ENCODE data around the gene METTL25B.

GRCh38 chr1:156767101-156767878 lies 39.0 kb downstream of the METTL25B start, which contains the start of gene PRCC:
- TF ChIP-seq EZH2 (IDR thresholded peaks at IDR 0.05): no peak
- TF ChIP-seq POLR2AphosphoS5 (IDR thresholded peaks at IDR 0.05; ENCODE audit: borderline replicate concordance, low read depth, low read length): peak; percentile 63
- TF ChIP-seq FOXP2 (optimal IDR thresholded peaks at IDR 0.05; ENCODE audit: control extremely low read depth, extremely low read length, insufficient read depth): peak; percentile 69
